HK-2 (cell line): ENCODE results near the gene PRKCQ.
"Not testable (repeated sequence)": the region's sequence is repeated elsewhere in the genome, so short reads cannot be mapped to it uniquely, and the experiment has no call there.

Source experiments
- DNase-seq: peaks from one replicate; pipeline ENCODE4 v3.0.0-alpha.2; 2018; ENCODE audit not compliant: unreplicated experiment

PRKCQ gene

DNA sequence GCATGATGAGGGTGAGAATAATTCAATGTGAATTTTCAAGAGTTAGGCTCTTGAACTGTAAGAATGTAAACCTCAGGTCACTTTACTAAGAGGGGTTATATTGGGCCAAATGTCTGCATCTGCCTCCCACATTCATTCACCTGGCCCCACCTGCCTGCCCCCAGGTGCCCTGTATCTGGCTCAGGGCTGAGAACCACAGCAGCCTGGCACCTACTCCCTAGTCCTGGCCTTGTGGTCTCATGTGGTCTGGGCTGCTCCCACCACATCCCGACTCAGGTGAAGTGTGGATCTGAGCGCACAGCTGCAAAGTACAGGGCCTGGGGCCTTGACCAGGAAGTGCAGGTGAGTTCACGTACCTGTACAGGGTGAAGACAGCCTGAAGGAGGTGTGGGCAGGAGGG, 195.2 kb downstream of the PRKCQ start:
- DNase-seq, result no peak

DNA sequence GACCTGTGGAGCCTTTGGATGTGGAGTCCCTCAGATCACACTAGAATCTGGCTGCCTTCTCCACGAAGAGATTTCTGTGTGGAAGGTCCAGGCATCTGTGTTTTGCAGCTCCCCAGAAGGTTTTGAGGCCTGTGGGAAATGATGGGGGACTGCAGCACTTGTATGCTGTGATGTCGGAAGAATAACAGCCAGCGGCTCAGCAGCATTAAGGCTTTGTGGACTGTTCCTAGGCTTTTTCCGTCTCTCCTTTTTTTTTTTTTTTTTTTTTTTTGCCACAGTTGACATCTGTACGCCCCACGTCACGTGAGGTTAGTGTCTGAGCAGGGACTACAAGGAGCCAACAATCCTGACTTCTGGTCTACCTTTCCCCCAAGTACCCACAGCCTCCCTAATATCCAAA, 196.0 kb downstream of the PRKCQ start:
- DNase-seq, result no peak

GRCh38 chr10:6383096-6383812, 196.8 kb downstream of the PRKCQ start:
- no peak for DNase-seq

DNA sequence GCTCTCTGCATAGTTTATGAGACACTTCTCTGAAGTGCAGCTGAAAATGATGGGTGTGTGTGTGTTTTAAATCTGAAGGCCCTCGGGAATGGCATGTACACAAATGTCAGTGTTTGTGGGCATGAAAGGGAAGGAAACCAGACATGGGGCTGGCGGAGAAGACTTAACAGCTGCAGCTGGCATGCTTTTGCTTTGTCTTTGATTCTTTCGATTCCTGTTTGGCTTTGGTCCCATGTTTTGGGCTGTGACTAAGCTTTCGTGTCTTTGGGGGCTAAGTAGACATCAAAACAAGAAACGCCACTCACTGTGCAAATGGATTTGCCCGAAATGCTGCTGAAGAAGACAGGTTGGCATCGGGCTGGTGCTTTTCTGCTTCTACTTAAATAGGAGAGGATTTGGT, 198.0 kb downstream of the PRKCQ start:
- DNase-seq, result no peak

DNA sequence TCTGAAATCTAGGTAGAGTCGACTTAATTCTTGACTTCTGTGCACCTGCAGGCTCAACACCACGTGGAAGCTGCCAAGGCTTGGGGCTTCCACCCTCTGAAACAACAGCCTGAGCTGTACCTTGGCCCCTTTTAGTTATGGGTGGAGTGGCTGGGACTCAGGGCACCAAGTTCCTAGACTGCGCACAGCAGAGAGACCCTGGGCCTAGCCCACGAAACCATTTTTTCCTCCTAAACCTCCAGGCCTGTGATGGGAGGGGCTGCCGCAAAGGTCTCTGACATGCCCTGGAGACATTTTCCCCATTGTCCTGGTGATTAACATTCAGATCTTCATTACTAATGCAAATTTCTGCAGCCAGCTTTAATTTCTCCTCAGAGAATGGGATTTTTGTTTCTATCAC, 199.6 kb downstream of the PRKCQ start:
- not testable (repeated sequence) for DNase-seq

GRCh38 chr10:6379015-6379776, 200.9 kb downstream of the PRKCQ start:
- no peak for DNase-seq
